HG03442 (cell line): ENCODE results near the gene GRM8.
"Not testable (repeated sequence)": the region's sequence is repeated elsewhere in the genome, so short reads cannot be mapped to it uniquely, and the experiment has no call there.

Experiments
- ATAC-seq: cut with Tn5 transposase; IDR thresholded peaks from one replicate; pipeline ENCODE4 v1.9.1; 2021; ENCODE audit warnings: mild to moderate bottlenecking, moderate library complexity; ENCODE audit not compliant: unreplicated experiment

GRM8 gene

DNA sequence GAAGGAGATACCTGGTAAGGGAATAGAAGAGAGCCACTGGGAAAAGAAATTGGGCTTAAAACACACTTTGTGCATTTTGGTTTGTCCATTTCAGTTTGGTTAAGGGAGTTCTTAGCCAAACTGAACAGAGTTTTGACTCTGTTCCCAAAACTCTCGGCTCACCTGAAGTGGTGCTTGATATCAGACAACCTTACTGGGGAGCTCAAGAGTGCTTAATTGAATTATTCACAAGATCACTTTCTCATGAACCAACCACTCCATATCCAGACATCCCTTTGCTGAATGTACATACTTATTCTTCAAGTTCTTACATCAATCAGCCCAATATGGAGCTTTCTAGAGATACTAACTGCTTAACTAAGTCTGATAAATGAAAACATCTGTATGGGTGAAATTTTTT, 413.1 kb downstream of the GRM8 start:
- no peak for ATAC-seq

DNA sequence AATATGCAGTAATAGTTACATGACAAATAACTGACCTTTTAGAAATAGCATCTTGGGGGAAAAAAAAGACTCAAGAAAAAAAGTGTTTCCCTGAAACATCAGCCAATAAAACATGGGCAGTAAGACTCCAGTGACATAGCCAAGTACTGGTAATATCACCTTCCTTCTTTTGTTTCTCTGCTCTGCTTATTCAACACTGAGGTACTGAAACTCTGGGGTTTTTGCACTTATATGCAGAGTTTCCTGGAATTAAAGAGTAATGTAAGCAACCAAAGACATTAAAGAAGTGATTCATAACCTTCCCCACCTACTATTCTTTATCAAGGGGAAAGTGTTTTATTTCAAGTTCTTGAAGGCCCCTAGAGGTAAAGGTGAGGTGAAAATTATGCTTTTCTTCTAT, 414.5 kb downstream of the GRM8 start:
- ATAC-seq: no peak

DNA sequence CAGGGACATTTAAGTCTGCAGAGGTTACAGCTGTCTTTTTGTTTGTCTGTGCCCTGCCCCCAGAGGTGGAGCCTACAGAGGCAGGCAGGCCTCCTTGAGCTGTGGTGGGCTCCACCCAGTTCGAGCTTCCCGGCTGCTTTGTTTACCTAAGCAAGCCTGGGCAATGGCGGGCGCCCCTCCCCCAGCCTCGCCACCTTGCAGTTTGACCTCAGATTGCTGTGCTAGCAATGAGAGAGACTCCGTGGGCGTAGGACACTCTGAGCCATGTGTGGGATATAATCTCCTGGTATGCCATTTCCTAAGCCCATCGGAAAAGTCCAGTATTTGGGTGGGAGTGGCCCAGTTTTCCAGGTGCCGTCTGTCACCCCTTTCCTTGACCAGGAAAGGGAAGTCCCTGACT, 421.5 kb downstream of the GRM8 start:
- ATAC-seq: not testable (repeated sequence)

DNA sequence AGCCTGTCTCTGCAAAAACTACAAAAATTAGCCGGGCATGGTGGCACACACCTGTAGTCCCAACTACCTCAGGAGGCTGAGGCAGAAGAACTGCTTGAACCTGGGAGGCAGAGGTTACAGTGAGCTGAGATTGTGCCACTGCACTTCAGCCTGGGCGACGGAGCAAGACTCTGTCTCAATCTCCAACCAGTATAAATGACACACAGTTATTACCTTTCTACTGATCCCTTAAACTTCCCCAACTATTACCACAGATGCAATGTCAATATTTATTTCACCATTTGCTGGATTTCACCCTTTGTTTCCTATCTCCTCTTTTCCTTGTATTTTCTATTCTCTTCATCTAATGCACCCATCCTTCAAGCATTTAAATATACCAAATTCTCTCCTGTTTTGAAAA, 431.8 kb downstream of the GRM8 start:
- ATAC-seq: no peak

DNA sequence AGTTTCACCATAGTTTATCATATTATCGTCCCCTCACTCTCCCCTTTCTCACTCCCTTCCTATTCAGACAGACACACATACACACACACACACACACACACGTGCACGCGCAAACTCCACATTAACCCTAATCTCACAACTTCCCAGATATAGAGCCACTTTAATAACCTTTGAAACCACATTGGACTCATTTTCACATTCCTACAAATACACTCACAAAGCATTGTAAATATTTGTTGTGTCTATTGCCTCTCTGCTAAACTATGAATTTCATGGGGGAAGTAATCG, 433.6 kb downstream of the GRM8 start:
- no peak for ATAC-seq

DNA sequence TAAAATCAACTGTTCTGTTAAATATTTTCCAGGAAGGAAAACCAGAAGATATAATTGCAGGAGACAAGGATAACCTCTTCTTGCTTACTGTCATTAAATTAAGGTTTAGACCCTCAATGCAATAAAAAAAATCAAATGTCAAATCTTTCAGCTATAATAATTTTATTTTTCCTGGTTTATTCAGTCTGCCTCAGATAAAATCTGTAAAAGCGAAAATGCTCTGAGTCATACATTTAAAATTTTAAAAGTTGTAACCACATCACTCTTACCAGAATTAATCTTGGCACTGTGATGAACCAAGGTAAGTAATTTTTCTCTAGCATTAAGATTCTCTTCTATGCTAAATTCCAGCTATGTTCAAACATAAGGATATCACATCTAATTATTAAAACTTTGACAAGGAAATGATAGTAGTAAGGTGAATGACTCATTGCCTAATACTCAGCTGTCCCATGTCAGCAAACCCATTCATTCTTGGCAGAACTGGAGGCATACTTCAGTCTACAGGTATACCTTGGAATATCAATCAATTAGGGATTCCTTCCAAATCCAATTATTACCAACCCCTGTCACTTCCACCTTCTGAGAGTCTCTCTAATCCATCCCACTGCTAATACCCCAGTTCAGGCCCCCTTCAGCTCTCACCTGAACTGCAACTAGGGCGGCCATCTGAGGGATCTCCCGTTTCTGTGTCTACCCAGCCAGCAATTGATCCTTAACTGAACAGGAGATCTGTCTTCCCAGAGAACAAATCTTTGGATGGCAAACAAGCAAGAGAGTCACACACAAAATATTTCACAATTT, 434.1 kb downstream of the GRM8 start:
- no peak for ATAC-seq

DNA sequence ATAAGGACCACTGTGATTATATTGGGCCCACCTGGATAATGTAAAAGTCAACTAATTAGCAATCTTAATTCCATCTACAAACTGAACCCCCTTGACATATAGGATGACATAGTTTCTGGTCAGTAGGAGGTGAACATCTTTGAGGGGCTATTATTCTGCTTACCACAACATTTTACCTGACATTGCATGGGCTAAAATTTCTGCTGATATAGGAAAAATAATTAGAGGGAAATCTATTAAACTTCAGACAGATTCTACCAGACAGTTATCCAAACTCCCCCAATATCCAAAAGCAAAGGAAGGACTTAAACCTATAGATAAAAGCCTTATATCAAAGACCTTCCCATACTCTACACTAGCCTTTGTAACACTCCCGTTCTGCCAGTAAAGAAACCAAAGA, 443.6 kb downstream of the GRM8 start:
- no peak for ATAC-seq

DNA sequence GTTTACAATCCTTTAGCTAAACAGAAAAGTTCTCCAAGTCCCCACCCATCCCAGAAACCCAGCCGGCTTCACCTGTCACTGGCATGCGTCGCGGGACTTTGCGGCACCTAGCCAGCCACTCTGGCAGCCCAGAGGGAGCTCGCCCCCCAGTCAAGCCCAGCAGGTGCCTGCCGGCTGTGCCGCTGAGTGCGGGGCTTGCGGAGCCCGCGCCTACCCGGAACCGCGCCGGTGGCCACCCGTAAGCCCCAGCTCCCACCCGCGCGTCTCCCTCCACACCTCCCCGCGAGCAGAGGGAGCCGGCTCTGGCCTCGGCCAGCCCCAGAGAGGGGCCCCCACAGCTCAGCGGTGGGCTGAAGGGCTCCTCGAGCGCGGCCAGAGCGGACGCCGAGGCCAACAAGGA, 446.1 kb downstream of the GRM8 start:
- no peak for ATAC-seq

DNA sequence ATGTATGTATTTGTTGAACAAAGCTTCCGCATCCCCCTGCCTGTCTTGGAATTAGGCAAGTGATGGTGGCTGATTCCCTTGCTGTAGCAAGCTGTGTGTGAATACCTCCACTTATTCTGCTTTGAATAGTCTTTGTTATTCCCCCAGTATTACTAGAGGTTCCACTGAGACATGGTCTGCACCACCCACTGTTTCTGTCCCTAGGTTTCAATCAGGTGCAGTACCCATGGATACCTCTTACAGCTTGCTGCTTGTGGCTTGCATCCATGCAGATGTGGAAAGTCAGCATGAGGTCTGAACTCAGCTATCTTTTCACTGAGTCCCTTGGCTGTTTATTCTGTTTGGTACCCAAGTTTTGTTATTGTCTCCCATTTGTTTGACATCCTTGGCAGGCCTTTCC, 447.4 kb downstream of the GRM8 start:
- ATAC-seq: no peak

DNA sequence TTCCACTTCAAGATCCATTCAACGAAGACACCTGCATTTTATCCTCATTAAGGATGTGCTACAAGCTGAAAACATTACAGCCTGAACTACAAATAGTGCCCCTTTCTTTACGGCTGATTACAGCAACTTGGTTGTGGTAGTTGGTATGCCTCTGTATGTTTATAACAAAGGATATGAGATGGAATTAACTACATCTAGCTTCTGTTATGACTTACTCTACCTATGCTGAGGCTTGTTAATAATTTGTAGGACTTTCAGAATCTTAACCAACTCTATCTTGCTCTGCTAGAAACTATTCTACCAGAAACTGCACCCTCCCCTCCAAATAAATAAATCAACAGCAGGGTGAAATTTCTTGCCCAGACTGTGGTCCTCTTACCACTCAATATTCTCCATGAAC, 448.1 kb downstream of the GRM8 start:
- peak; percentile 30 for ATAC-seq

DNA sequence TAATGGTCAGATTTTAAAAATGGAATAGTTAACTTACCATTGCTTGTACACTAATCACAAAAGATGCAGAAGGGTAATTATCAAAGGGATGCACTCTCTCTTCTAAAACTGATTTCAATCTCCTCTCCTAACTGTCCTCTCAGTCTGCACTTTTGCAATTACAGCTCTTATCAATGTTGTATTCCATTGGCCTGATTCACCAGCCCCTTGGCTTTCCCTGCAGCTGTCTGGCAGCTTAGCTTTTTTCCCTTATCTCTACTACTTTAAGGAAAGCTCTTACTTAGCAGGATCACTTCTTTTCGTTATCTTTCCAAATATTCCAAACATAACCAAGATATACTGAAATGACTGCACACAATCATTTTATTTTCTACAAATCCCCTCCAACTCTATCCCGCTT, 448.8 kb downstream of the GRM8 start:
- no peak for ATAC-seq

DNA sequence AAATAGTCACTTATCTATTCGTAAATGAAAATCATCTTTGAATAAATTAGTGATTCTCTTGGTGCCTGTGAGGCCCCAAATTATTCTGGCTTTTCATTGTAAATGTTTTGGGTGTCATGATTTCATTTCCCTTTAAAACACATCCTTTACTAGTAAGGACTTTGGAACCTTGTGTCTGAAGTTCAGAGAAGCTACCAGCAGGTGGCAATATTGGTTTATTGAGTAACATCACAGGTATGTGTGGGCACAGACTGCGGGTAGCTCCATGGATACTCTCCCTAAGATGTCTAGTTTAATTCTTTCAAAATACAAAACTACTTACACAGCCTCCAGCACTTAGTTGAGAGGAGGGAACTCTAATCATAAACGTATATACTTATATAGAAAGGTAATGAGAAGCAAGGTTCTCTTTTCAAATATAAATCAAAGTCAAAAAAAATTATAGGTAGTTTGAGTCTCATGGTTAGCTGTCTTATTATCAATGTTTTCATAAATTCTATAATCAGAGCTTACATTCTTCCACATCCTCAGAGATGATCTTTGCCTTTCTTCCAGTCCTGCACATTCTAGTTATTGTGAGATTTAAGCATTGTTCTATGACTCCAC, 449.6 kb downstream of the GRM8 start:
- ATAC-seq: peak; percentile 94

DNA sequence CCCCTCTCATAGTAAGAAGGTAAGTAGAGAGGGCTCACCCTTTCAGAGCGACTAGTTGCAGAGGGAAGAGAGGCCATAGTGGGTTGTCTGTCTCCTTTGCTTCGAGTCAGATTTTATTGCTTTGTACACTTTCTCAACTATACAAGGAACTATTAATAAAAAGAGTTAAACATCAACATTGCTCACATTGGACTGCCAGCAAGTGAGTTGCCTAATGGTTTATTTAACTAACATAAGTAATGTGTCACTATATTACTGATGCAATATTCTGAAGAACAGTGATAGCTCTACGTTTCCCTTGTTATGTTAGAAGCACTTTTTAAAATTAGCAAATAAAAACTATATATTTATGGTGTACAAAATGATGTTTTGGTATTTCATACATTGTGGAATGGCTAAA, 451.0 kb downstream of the GRM8 start:
- ATAC-seq: no peak

DNA sequence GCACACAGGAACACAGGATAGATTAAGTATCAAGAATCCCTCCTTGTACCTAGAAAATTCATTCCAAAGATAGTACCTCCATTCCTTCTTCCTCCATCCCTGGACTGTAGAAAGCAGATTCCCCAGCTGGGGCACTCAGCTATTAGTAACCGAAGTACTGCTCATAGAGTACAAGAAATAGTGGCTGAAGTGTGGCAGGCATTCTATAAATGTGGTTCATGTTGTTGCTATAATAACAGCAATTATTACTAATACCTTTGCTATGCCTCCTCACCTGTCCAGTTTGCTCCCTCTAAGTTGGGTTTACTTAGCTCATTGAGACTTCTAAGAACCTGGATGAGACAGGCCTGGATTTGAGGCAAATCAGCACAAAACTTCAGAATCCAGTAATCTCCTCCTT, 453.2 kb downstream of the GRM8 start:
- no peak for ATAC-seq

DNA sequence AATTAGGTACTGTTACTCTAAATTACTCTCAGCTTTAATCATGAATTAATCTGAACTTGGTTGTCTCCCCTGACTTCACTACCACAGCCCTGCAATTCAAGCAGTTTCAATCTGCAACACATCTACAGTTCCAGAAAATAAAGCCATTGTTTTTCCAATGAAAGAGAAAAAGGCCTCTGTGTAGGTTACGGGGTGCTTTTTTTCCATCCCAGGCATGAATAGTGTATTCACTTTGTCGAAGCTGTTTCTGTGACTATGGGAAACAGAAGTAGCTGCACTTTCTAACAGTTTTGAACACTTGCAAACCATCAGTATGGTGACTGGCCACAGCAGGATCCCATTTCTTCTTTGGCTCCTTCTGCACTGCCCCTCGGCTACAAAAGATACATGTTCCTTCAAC, 460.2 kb downstream of the GRM8 start:
- ATAC-seq: no peak

DNA sequence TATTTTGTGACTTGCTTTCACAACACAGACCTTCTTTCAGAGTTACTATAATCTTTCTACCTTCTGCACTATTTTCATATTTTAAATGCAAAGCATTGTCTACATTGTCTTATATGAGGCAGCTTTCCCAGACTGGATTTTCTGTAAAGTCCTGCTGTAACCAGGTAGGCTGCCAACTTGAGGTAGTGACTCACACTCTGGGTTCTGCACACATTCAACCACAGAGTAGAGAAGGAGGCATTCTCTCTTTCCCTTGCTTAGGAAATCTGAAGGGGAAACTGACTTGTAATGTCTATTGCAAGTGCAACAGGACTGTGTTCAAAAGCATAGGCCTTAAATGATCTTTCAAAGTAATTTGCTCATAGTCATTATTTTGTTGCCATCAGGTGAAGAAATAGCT, 461.4 kb downstream of the GRM8 start:
- ATAC-seq: no peak

DNA sequence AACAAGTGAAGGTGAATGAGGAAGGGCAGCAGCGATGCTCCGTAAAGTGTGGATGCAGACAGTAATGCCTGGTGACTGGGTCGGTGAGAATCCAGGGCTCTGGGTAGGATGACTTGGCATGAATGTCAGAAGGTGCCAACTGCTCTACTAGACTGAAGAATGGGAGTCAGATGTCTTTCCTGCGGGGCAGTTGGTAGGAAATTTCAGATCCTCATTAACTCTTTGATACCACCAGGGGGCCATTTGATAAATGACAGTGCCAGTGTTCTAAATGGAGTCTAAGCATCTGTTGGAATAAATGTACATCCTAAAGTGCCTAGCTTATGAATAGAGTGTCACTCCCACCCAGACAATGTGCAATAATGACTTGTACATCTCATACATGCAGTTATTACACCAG, 462.0 kb downstream of the GRM8 start:
- no peak for ATAC-seq

DNA sequence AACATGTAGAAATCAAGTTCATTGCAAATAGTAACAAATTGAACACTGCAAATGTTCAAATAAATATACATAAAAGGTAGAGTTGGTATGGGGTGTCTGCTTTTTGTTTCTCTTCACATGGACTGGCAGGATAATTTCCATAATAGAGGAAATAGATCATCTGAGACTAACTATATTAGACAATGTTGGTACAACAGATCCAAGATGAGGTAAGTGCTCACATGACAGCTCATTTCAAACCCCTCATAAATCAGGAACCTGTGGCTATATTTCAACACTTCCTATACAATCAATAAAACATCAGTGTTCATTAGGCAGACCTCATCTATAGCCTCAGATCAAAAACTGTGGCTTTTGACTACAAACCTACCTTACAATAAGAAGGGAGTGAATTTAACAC, 469.1 kb downstream of the GRM8 start:
- no peak for ATAC-seq

DNA sequence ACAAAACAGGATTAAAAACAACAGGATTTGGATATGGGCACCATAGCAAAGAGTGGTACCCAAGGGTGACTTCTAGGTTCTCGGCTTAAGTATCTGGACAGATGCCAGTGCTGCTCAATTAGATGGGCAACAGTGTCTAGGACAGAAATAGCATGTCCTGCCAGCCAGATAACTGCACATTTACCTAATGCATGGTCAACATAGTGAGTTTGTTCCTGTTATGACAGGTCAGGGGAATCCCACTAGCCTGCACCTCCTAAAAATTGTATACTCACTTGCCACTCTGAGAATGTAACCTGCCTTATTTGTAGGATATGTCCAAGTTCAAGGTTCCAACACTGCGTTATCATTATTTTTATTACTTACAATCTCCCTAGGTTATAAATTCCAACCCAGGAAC, 471.7 kb downstream of the GRM8 start:
- ATAC-seq: peak; percentile 92

DNA sequence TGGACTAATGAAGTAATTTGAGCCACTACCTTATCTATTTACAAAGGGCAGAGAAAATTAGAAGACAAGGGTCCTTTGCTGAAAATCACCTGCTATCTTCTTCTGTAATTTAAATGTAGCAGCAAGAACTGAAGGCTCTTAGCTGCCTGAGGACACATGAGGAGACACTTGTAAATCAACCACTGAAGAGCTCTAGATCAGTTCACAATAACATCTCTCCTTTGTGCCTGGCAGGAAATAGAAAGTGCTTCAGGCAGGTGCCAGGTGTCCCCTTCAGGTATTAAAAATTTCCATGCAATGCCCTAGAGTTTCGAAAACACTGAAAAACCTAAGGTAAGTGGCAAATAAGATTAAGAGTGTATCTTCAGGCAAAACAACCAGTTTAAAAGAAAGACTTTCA, 474.6 kb downstream of the GRM8 start:
- no peak for ATAC-seq

DNA sequence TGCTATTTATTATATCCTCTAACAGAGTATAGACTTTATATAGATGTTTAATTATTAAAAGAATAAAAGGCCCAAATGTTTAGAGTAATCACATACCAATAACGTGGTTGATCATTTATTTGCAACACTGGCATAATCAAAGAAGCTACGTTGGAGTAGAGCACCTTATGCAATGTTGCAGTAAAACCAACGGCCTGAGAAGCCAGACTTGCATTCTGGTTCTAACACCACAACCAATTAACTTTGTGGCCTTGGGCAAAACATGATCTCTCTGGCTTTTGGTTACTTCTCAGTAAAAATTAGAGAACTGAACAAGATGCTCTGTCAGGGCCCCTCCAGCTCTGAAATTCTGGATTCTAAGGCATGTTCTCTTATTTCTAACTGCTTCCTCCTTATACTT, 476.2 kb downstream of the GRM8 start:
- ATAC-seq: no peak

DNA sequence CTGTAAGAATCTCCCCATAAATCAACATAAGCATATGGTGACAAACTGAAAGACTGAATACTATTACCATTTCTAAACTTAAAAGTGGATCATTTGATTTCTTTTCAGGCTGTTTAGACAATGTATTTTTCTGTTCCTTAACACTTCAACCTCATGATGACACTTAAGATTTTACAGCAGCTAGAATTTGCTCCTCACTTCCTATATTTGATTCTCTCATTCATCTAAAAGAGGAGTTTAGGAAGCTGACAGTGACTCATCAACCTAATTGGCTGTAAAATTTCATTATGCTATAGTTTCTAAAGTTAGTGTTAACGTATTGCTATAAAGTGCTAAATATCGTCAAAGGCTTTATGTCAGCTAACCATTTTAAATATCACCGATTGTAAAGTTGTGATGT, 478.7 kb downstream of the GRM8 start:
- ATAC-seq: no peak

DNA sequence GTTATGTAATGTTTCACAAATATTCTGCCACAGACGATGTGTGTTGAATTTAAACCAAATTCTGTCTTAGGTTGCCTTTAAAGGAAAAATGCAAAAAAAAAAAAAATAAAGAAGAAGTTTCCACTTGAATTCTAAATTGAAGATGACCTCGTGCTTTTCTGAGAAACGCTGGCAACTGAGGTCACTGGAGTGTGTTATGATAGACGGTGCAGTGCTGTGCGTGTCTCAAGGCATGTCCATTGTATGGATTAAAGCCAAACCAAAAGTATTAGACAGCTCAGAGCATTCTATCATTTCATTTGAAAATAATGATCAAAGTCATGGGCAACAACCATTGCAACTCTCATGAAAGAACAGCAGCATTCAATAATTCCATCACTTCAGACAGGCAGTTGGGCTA, 483.9 kb downstream of the GRM8 start:
- ATAC-seq: no peak
